H9 (cell line): ENCODE results near the gene TPBGL. TPM values are rescaled to one million over a fixed set of nuclear protein-coding genes. Genes with fewer than 3 reads are reported as not detected.

Experiments
- DNase-seq: peaks from one replicate; pipeline ENCODE4 v3.0.0-alpha.2; 2017
- H2AFZ ChIP-seq: one replicate; pipeline ENCODE4 v1.6.1; 2013; ENCODE audit warnings: mild to moderate bottlenecking, low read length, control low read depth, moderate library complexity
- H2AK5ac ChIP-seq: 2 replicates; pipeline ENCODE4 v1.6.1; 2013; ENCODE audit warnings: low read length, control low read depth, mixed read lengths; ENCODE audit not compliant: insufficient read length
- H2BK120ac ChIP-seq: one replicate; pipeline ENCODE4 v1.6.1; 2013; ENCODE audit warnings: low read depth, mild to moderate bottlenecking, low read length, control low read depth, inconsistent platforms; ENCODE audit not compliant: poor library complexity, severe bottlenecking
- H2BK12ac ChIP-seq: 2 replicates; pipeline ENCODE4 v1.6.1; 2013; ENCODE audit warnings: low read length, control low read depth, mixed read lengths, low read depth; ENCODE audit not compliant: insufficient read length
- H2BK15ac ChIP-seq: 2 replicates; pipeline ENCODE4 v1.6.1; 2013; ENCODE audit warnings: low read depth, low read length, control low read depth
- H2BK20ac ChIP-seq: one replicate; pipeline ENCODE4 v1.6.1; 2013; ENCODE audit warnings: low read depth, mild to moderate bottlenecking, low read length, control low read depth, inconsistent platforms; ENCODE audit not compliant: poor library complexity, severe bottlenecking
- H2BK5ac ChIP-seq: 2 replicates; pipeline ENCODE4 v1.6.1; 2013; ENCODE audit warnings: low read length, control low read depth, mixed read lengths; ENCODE audit not compliant: insufficient read length
- H3K14ac ChIP-seq: 2 replicates; pipeline ENCODE4 v1.6.1; 2013; ENCODE audit warnings: low read length, control low read depth; ENCODE audit not compliant: insufficient read depth
- H3K18ac ChIP-seq: 2 replicates; pipeline ENCODE4 v1.6.1; 2013; ENCODE audit warnings: low read depth, mild to moderate bottlenecking, mixed read lengths, low read length, control low read depth; ENCODE audit not compliant: insufficient read length
- H3K23ac ChIP-seq: 2 replicates; pipeline ENCODE4 v1.6.1; 2013; ENCODE audit warnings: low read length, control low read depth, mixed read lengths, low read depth; ENCODE audit not compliant: insufficient read length
- H3K23me2 ChIP-seq: 2 replicates; pipeline ENCODE4 v1.6.1; 2013; ENCODE audit warnings: low read depth, mild to moderate bottlenecking, mixed read lengths, low read length, control low read depth; ENCODE audit not compliant: insufficient read length, poor library complexity, severe bottlenecking
- H3K27ac ChIP-seq: 2 replicates; pipeline ENCODE4 v1.5.1; 2013; ENCODE audit warnings: low read length, control low read depth, mixed read lengths, low read depth; ENCODE audit not compliant: insufficient read length
- H3K27me3 ChIP-seq: 2 replicates; pipeline ENCODE4 v1.6.1; 2013; ENCODE audit warnings: low read length, control low read depth, inconsistent platforms; ENCODE audit not compliant: insufficient read depth
- H3K4ac ChIP-seq: 2 replicates; pipeline ENCODE4 v1.6.1; 2013; ENCODE audit warnings: low read depth, mild to moderate bottlenecking, control low read depth, inconsistent platforms, low read length, moderate library complexity
- H3K4me1 ChIP-seq: 2 replicates; pipeline ENCODE4 v1.6.1; 2013; ENCODE audit warnings: low read length, control low read depth, inconsistent platforms; ENCODE audit not compliant: insufficient read depth
- H3K4me2 ChIP-seq: 2 replicates; pipeline ENCODE4 v1.6.1; 2013; ENCODE audit warnings: low read length, control low read depth, mixed read lengths; ENCODE audit not compliant: insufficient read length, insufficient read depth
- H3K56ac ChIP-seq: 2 replicates; pipeline ENCODE4 v1.6.1; 2013; ENCODE audit warnings: low read depth, mild to moderate bottlenecking, mixed read lengths, low read length, control low read depth; ENCODE audit not compliant: insufficient read length
- H3K79me1 ChIP-seq: 2 replicates; pipeline ENCODE4 v1.6.1; 2013; ENCODE audit warnings: low read depth, mild to moderate bottlenecking, moderate library complexity, low read length, control low read depth, inconsistent platforms; ENCODE audit not compliant: insufficient read depth, poor library complexity, severe bottlenecking
- H3K79me2 ChIP-seq: 2 replicates; pipeline ENCODE4 v1.6.1; 2013; ENCODE audit warnings: low read length, control low read depth, inconsistent platforms; ENCODE audit not compliant: insufficient read depth
- H3K9ac ChIP-seq: 2 replicates; pipeline ENCODE4 v1.6.1; 2013; ENCODE audit warnings: low read length, control low read depth, mixed read lengths; ENCODE audit not compliant: insufficient read length; ENCODE audit errors: extremely low read depth
- H3K9me3 ChIP-seq: one replicate; pipeline ENCODE4 v1.6.1; 2013; ENCODE audit warnings: low read depth, low read length, inconsistent platforms; ENCODE audit not compliant: control insufficient read depth
- H3T11ph ChIP-seq: one replicate; pipeline ENCODE4 v1.6.1; 2013; ENCODE audit warnings: mild to moderate bottlenecking, low read length, control low read depth, inconsistent platforms
- H4K20me1 ChIP-seq: one replicate; pipeline ENCODE4 v1.6.1; 2013; ENCODE audit not compliant: control insufficient read depth, insufficient read length, insufficient read depth
- H4K5ac ChIP-seq: 2 replicates; pipeline ENCODE4 v1.6.1; 2013; ENCODE audit warnings: low read depth, mild to moderate bottlenecking, mixed read lengths, low read length, control low read depth; ENCODE audit not compliant: insufficient read length
- H4K8ac ChIP-seq: replicated peaks from 2 replicates; pipeline ENCODE4 v1.6.1; 2013; ENCODE audit warnings: low read length, control low read depth, mixed read lengths, low read depth; ENCODE audit not compliant: insufficient read length
- H4K91ac ChIP-seq: 2 replicates; pipeline ENCODE4 v1.6.1; 2013; ENCODE audit warnings: low read depth, mild to moderate bottlenecking, moderate library complexity, mixed read lengths, low read length, control low read depth; ENCODE audit not compliant: insufficient read length
- H3K27ac Mint-ChIP-seq, 3 experiments: 2 replicates in 2 of 3; 3 replicates in 1 of 3; pipeline ENCODE4 v1.8.0; 2020 to 2021; ENCODE audit warnings: mixed read lengths in 3 of 3, mild to moderate bottlenecking in 1 of 3, moderate library complexity in 1 of 3
- H3K27me3 Mint-ChIP-seq: 2 replicates; pipeline ENCODE4 v1.8.0; 2021; ENCODE audit warnings: low read depth, mild to moderate bottlenecking, moderate library complexity, mixed read lengths
- H3K36me3 Mint-ChIP-seq, 3 experiments: 2 replicates in 2 of 3; 3 replicates in 1 of 3; pipeline ENCODE4 v1.8.0; 2020 to 2021; ENCODE audit warnings: low read depth in 3 of 3, mixed read lengths in 3 of 3; ENCODE audit not compliant: insufficient read depth in 1 of 3
- H3K4me1 Mint-ChIP-seq, 2 experiments: 2 replicates each; pipeline ENCODE4 v1.8.0; 2020; ENCODE audit warnings: mixed read lengths in 2 of 2
- H3K4me3 Mint-ChIP-seq, 2 experiments: 2 replicates in 1 of 2; 3 replicates in 1 of 2; pipeline ENCODE4 v1.8.0; 2020 to 2021; ENCODE audit warnings: mild to moderate bottlenecking in 2 of 2, mixed read lengths in 2 of 2, moderate library complexity in 1 of 2
- H3K9me3 Mint-ChIP-seq, 2 experiments: 2 replicates in 1 of 2; 3 replicates in 1 of 2; pipeline ENCODE4 v1.8.0; 2020; ENCODE audit warnings: mild to moderate bottlenecking in 2 of 2, mixed read lengths in 2 of 2, moderate library complexity in 1 of 2
- WGBS: extraction: QIAGEN DNeasy Blood & Tissue Kit; methylation state at CpG from one replicate; pipeline ENCODE4 v1.1.7; 2013; ENCODE audit warnings: missing lambda C conversion rate, low lambda C conversion rate, mixed read lengths; ENCODE audit not compliant: insufficient read length; ENCODE audit errors: extremely low coverage; 5-methylcytosine and 5-hydroxymethylcytosine counted together
- total RNA-seq: library from RNA; stranded (reverse); gene quantifications from 2 replicates; pipeline ENCODE4 v1.2.1, GENCODE V29; 2021
- TF ChIP-seq, protein P1 (sequence below): fragments of 200-600 bp; sonication (generic); conservative IDR thresholded peaks from 3 replicates; pipeline ENCODE4 v1.8.0; 2021; ENCODE audit warnings: antibody characterized with exemption, mild to moderate bottlenecking

The TPBGL gene
- total RNA-seq, 1 experiment from 2014 or later = 0.61 TPM

DNA sequence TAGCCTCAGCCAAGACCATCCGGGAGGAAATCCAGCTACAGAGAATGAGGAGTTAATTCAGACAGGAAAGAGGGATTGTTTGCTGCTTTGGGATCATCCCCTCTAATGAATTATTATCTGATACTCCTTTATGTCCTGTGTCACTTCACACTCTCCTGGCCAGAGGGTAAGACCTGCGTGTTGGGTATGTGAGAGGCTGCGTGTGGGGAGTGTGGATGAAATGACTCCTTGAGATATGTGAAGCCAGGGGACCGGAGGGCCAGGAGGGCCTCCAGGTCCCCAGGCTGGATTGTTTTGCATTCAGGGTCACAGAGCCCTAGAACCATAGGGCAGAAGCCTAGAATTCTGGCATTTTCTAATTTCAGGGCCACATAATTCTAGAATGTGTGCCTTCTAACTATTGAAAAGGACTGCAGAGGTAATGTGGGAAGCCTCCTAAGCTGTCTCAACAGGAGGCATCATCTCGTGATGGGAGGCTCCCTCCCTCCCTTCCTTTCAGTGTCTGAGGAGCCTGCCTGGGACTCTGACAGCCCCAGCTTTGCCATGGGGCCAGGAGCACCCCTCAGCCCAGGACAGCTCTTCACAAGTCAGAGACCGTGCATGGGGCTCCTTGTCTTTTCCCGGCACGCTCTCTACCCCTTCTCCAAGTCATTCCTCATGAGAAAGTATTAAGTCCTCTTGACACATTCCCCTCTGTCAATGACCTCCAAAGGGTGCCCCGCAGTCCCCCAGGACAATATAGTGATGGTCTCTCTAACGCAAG is 3.7 kb downstream of the TPBGL start:
- peaks cover 3% of the 10 kb centered on the region for H3K4me1 ChIP-seq
- no peaks in the 10 kb centered on the region for H3K79me2 ChIP-seq
- Mint-ChIP-seq H3K4me1 (peaks cover 14 to 22% of the 10 kb centered on the region in 2 experiments), H3K4me3 (no peak overlapping the region), H3K9me3 (no peaks in the 10 kb centered on the region), H3K27ac (no peak overlapping the region), H3K27me3 (peaks cover 55% of the 10 kb centered on the region), H3K36me3 (no peaks in the 10 kb centered on the region; a peak in 1 of 7 replicates)
- H3K9ac ChIP-seq = no peak overlapping the region
- no CpG with 5 or more reads among the region's 10 CpGs for WGBS
- H3K4me2 ChIP-seq = no peak overlapping the region
- peaks cover 20% of the 10 kb centered on the region; the same call in 1 of the 2 replicates for H3K27me3 ChIP-seq
- H3K27ac ChIP-seq = no peak overlapping the region
- no peak overlapping the region for H3K14ac ChIP-seq
- no peaks in the 10 kb centered on the region for H3K9me3 ChIP-seq
- H3K79me1 ChIP-seq = no peaks in the 10 kb centered on the region
- no peak overlapping the region for H4K5ac ChIP-seq
- no peak overlapping the region for H2BK15ac ChIP-seq
- no peak overlapping the region for H3K56ac ChIP-seq
- peaks cover 10% of the 10 kb centered on the region for H3K23me2 ChIP-seq
- peak; percentile 8 for DNase-seq
- no peak overlapping the region for H4K8ac ChIP-seq
- TF ChIP-seq, protein P1, sequence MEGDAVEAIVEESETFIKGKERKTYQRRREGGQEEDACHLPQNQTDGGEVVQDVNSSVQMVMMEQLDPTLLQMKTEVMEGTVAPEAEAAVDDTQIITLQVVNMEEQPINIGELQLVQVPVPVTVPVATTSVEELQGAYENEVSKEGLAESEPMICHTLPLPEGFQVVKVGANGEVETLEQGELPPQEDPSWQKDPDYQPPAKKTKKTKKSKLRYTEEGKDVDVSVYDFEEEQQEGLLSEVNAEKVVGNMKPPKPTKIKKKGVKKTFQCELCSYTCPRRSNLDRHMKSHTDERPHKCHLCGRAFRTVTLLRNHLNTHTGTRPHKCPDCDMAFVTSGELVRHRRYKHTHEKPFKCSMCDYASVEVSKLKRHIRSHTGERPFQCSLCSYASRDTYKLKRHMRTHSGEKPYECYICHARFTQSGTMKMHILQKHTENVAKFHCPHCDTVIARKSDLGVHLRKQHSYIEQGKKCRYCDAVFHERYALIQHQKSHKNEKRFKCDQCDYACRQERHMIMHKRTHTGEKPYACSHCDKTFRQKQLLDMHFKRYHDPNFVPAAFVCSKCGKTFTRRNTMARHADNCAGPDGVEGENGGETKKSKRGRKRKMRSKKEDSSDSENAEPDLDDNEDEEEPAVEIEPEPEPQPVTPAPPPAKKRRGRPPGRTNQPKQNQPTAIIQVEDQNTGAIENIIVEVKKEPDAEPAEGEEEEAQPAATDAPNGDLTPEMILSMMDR = no peak
- H2BK12ac ChIP-seq = no peak overlapping the region
- H2BK120ac ChIP-seq = no peak overlapping the region
- H3T11ph ChIP-seq = no peak overlapping the region
- no peak overlapping the region for H2AFZ ChIP-seq
- no peak overlapping the region for H4K91ac ChIP-seq
- H3K23ac ChIP-seq = no peak overlapping the region
- no peak overlapping the region for H2BK5ac ChIP-seq
- H4K20me1 ChIP-seq = no peaks in the 10 kb centered on the region
- H2AK5ac ChIP-seq = no peak overlapping the region
- no peak overlapping the region for H3K4ac ChIP-seq
- H2BK20ac ChIP-seq = no peak overlapping the region
- no peak overlapping the region for H3K18ac ChIP-seq
